ENCODE data around the gene SYT13.

DNA sequence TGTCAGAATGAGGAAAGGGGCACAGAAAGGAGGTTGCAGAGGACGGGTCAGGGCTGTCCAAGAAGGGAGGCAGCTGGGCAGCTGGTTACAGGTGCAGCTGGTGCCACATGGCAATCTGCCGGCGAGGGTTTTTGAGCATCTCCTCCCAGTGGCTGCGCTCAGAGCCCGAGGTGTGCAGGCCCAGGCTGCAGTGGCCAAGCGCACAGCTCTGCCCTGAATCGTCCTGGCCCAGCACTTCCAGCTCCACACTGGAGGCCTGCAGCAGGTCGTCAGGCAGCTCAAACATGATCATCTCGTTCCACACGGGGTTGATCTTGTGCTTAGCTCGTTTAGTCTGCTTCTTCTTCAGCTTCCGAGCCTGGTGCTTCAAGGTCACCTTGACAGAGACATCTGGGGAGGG is 42.2 kb downstream of the SYT13 start:
- TF ChIP-seq, protein P1, sequence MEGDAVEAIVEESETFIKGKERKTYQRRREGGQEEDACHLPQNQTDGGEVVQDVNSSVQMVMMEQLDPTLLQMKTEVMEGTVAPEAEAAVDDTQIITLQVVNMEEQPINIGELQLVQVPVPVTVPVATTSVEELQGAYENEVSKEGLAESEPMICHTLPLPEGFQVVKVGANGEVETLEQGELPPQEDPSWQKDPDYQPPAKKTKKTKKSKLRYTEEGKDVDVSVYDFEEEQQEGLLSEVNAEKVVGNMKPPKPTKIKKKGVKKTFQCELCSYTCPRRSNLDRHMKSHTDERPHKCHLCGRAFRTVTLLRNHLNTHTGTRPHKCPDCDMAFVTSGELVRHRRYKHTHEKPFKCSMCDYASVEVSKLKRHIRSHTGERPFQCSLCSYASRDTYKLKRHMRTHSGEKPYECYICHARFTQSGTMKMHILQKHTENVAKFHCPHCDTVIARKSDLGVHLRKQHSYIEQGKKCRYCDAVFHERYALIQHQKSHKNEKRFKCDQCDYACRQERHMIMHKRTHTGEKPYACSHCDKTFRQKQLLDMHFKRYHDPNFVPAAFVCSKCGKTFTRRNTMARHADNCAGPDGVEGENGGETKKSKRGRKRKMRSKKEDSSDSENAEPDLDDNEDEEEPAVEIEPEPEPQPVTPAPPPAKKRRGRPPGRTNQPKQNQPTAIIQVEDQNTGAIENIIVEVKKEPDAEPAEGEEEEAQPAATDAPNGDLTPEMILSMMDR (conservative IDR thresholded peaks at IDR 0.05), result no peak
- no peak for TF ChIP-seq ZFX (IDR thresholded peaks at IDR 0.05)
